Fibroblast of skin of right biceps (primary cell): ENCODE data around the gene RASGRF2.
A peak's percentile ranks its signal among the peaks of the same experiment; 100 is the strongest.

ENCODE experiments used
- DNase-seq: peaks from one replicate; pipeline ENCODE4 v3.0.0-alpha.2; 2013

The RASGRF2 gene

DNA sequence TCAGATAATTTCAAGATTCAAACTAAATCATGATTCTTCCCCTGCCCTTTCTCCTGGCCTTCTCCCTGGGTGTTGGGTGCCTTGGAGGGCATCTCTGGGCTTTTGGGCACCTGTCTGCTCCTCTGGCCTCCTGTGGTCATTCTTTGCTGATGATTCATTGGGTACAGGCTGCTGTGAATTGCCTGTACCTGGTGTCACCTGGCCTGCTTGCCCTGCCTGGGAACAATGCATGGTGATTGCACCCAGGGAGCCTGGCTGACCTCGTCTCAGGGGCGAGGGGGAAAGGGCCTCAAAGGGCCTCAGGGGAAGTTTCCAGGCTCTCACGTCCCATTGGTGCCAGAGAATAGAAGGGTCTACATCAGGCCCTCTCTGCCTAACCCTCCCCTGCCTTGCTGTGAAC is 252.9 kb downstream of the RASGRF2 start:
- no peak for DNase-seq

DNA sequence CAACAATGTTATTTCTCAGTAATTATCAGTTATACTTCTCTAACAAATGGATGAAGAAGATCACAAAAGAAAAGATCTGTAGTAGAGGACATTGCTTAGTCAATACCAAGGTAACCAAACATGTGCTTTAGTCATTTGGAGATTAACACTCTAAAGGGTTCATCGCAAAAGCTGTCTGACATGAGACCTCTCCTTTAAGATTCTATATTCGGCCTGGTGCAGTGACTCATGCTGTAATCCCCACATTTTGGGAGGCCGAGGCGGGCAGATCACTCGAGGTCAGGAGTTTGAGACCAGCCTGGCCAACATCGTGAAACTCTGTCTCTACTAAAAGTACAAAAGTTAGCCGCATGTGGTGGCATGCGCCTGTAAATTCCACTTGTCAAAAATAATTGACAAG is 254.7 kb downstream of the RASGRF2 start:
- DNase-seq: no peak

DNA sequence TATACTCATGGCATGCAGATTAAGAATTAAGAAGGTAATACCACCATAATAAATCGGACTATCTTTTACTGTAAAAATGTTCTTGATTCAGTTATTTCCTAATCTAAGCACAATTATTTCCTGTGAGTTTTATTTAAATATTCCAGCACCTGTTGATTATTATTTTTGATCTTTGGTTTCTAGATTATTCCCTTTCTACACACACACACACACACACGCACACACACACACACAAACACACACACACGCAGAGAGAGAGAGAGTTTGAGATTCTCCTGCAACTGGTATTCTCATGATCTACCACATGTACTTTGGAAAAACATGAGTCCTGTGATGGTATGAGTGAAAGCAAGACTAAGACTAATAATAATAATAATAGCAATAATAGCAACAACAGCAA is 256.0 kb downstream of the RASGRF2 start:
- DNase-seq: no peak

DNA sequence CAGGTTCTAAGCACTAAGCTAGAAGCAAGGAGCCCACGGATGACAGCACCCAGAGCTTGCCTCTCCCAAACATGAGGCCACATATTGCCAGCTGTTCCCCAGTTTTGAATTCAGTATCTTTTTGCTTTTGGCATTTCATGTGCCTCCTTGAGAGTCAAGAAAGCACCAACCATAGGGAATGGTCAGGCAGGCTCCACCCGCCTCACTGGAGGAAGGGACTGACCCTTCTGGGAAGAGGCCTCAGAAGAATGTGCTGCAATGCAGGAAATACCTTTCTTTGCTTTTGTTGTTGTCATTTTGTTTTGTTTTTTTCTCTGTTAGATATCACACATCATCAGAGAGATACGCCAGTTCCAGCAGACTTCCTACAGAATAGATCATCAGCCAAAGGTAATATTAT is 259.2 kb downstream of the RASGRF2 start:
- no peak for DNase-seq

DNA sequence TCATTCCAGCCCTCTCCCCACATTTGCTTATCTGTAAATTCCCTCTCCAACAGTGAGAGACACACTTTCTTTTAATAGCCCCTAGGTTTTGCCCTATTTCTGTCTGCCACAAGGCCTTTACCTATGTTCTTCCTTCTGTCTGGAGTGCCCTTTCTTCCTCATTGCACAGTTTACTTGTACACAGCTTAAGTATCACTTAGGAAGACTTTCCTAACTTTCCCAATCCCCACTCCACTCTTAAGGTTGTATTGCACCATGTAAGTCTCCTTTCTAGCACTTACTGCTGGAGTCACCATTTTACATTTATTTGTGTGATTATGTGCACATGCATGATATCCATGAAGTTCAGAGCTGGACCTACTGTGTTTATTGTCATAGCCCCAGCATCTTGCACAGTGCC is 262.1 kb downstream of the RASGRF2 start:
- no peak for DNase-seq

- no peak for DNase-seq
Observed at GRCh38 chr5:81225463-81225862, 265.3 kb downstream of the RASGRF2 start.

GRCh38 chr5:81226286-81226685 is 266.1 kb downstream of the RASGRF2 start:
- no peak for DNase-seq

GRCh38 chr5:81226949-81227348 is 266.8 kb downstream of the RASGRF2 start:
- no peak for DNase-seq

DNA sequence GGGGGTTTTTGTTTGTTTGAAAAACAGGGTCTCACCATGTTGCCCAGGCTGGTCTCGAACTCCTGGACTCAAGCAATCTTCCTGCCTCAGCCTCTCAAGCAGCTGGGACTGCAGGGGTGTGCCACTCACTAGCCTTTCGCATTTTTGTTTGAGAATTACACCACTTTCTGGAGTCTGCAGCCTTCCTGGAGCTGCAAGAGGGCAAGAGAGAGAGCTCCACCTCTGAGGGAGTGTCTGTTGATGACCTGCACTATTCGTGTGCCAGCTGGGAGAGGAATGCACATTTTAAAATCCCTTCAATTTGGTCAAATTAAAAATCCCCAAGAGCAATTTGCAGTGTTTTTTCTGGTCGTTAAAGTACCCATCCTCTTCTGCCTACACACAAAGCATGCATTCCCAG is 267.9 kb downstream of the RASGRF2 start:
- DNase-seq: no peak

DNA sequence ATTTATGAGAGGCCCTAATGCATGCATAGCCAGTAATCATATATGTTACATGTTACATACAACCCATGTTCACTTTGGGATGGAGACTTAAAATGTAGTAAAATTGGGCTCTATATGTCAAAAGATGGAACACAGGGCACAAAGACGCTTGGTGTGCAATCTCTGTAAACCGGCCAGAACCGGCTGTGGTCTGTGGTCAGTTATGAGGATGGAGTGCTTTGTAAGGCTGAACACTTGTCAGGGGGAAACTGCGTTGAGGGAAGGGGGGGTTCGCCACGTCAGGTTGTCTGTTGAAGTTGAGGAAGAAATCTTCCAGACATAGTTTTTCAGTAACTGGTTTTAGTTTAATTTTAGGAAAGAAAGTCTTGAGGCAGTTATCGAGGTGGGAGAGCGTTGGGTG is 270.3 kb downstream of the RASGRF2 start:
- DNase-seq: no peak

GRCh38 chr5:81232464-81233079 is 272.4 kb downstream of the RASGRF2 start:
- no peak for DNase-seq

DNA sequence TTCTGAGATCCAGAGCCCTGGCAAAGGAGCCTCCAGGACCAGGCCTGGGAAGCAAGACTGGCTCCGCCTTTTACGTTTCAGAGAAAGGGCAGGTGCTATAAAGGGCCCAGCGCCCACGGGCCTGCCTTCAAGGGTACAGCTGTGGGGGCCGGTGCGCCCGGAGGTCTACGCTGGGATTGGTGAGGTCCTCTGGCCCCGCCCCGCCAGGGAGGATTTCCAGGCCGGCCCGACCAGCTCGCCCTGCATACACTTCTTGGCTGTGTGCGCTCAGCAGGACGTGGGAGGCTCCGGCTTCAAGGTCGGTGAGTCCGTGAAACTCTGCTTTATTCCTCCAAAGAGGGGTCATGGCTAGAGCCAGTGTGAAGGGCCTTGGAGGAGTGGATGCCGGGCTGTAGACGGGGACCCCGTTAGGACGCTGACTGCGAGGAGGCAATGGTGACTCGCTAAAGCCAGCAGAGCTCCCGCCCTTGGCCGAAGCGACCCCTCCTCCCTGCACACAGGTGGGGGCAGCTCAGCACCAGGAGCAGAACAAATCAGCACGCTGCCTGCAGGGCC is 273.0 kb downstream of the RASGRF2 start, which contains the start of gene CKMT2:
Gene CKMT2 (plus strand): TSS at position 243 of the 555 bp plus-strand sequence. CDS start 17,811 bp downstream, outside the sequence.
- DNase-seq: peak; percentile 15

- no peak for DNase-seq
Observed at GRCh38 chr5:81234299-81234698, 274.1 kb downstream of the RASGRF2 start.

GRCh38 chr5:81234801-81235200 is 274.6 kb downstream of the RASGRF2 start:
- DNase-seq: no peak

GRCh38 chr5:81235287-81236072 is 275.3 kb downstream of the RASGRF2 start:
- no peak for DNase-seq

- no peak for DNase-seq
Observed at GRCh38 chr5:81238460-81238859, 278.3 kb downstream of the RASGRF2 start.

DNA sequence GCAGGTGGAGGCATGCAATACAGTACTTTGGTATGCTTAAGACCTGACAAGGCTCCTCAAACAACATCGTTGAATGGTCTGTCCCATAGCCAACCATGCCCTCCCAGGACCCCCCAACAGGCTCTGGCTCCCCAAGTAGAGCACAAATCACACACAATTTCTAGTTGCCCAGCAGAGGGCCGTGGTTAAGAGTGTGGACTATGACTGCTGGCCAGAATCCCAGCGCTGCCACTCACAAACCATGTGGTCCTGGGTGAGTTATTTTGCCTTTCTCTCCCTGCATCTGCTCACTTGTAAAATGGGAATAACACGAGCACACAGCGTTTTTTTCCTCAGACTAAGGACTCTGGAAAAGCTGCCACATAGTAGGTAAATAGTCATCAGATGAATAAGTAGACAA is 279.4 kb downstream of the RASGRF2 start:
- DNase-seq: no peak

- DNase-seq: no peak
Observed at GRCh38 chr5:81241001-81241400, 280.8 kb downstream of the RASGRF2 start.

DNA sequence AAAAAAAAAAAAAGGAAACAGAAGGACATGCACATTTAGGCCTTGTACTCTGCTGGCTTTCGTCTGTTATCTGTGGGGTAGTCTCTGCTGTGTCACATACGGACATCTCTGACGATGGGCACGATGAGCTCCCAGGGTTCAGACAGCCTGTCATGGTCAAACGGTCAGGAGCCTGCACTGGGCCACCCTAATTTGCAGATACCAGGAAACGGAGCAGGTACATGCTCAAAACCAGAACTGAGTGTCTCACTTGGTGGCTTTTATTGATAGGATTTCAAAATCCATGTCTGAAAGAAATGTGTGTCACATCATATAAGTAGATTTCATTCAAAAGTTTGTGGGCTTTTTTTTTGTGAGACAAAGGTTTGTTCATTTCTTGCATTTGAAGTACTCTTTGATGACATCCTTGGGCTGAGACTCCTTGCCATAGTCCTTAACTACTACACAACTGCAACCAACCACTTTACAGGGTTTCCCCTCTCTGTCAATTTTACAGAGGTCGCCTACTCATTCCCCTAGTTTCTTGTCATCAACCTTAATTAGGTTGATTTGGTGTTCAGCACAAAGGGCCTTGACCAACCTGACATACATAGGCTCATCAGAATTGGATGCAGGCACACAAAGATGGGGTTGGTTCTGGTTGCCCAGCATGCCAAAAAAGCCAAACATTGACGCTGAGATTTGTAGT is 281.9 kb downstream of the RASGRF2 start:
- DNase-seq: no peak

DNA sequence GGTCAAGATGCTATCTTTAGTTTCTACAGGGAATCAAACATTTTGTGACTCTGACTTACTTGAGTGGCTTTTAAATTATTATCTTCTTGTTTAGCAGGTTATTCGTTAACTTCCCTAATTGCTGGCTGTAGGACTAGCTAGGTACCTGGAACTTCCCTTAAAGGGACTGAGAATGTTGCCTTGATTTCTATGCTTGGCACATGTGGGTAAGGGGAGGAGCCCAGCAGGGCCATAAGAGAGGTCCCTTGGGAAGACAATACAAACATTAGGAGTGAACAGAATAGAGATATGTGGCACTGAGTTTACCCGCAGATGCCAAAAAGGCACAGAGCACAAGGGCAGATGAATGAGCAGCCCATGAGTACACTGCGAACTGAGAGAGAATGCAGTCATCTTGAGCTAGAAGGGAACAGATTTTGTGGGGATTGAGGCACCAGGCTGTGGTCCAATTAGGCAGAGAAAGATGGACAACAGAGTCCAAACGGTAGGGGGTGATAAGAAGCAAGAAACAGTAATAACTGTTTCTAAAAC is 282.8 kb downstream of the RASGRF2 start:
- DNase-seq: no peak

- no peak for DNase-seq
Observed at GRCh38 chr5:81244451-81244850, 284.3 kb downstream of the RASGRF2 start.

GRCh38 chr5:81245871-81246235 is 285.7 kb downstream of the RASGRF2 start:
- no peak for DNase-seq

DNA sequence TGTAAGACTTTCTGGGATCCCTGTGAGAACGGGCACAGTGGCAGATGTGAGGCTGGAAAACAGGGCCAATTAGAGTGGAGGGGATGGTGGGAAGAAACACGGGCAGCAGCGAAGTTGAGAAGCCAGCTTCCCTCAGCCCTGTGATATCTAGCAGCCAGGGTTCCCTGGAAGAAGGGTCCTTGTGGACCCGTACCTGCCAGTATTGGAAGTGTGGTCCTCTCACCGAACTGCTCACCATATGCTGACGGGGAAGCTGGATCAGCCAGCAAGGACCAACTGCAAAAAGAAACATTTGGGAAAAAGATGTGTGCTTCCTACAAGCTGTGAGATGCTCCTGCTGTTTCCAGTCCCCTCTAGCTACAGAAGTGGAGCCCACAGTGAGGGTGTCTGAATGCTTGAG is 286.5 kb downstream of the RASGRF2 start:
- no peak for DNase-seq
